ENCODE measurements around the gene OLFML1.

- TF ChIP-seq, protein P1, sequence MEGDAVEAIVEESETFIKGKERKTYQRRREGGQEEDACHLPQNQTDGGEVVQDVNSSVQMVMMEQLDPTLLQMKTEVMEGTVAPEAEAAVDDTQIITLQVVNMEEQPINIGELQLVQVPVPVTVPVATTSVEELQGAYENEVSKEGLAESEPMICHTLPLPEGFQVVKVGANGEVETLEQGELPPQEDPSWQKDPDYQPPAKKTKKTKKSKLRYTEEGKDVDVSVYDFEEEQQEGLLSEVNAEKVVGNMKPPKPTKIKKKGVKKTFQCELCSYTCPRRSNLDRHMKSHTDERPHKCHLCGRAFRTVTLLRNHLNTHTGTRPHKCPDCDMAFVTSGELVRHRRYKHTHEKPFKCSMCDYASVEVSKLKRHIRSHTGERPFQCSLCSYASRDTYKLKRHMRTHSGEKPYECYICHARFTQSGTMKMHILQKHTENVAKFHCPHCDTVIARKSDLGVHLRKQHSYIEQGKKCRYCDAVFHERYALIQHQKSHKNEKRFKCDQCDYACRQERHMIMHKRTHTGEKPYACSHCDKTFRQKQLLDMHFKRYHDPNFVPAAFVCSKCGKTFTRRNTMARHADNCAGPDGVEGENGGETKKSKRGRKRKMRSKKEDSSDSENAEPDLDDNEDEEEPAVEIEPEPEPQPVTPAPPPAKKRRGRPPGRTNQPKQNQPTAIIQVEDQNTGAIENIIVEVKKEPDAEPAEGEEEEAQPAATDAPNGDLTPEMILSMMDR (conservative IDR thresholded peaks at IDR 0.05; ENCODE audit: low read depth, low read length): no peak
- TF ChIP-seq EZH2 (IDR thresholded peaks at IDR 0.05; ENCODE audit: low read length, unreplicated experiment): no peak
- no peak for TF ChIP-seq EZH2phosphoT487 (IDR thresholded peaks at IDR 0.05; ENCODE audit: borderline replicate concordance, low read length)
Measured at GRCh38 chr11:7524462-7525235, 39.3 kb downstream of the OLFML1 start.
